HG03097 (cell line): ENCODE results near the gene SCGB1A1.
"Not testable (repeated sequence)": the region's sequence is repeated elsewhere in the genome, so short reads cannot be mapped to it uniquely, and the experiment has no call there.

Source experiments
- ATAC-seq: cut with Tn5 transposase; IDR thresholded peaks from one replicate; pipeline ENCODE4 v1.9.1; 2021; ENCODE audit not compliant: unreplicated experiment, low FRiP score

Gene SCGB1A1

GRCh38 chr11:62418733-62419132 is at the start of gene SCGB1A1:
Gene SCGB1A1, plus strand, starts transcription at chr11:62419033. Its CDS starts 63 bp downstream, at chr11:62419096.
- no peak for ATAC-seq

- ATAC-seq: no peak
Observed at GRCh38 chr11:62370743-62371440, 47.9 kb upstream of the SCGB1A1 start.

GRCh38 chr11:62372871-62373270 is 46.0 kb upstream of the SCGB1A1 start:
- no peak for ATAC-seq

GRCh38 chr11:62373464-62374119 is 45.2 kb upstream of the SCGB1A1 start:
- ATAC-seq: no peak

- no peak for ATAC-seq
Observed at GRCh38 chr11:62374801-62375200, 44.0 kb upstream of the SCGB1A1 start.

GRCh38 chr11:62378459-62379063 is 40.3 kb upstream of the SCGB1A1 start:
- ATAC-seq: not testable (repeated sequence)

GRCh38 chr11:62379586-62379985 is 39.2 kb upstream of the SCGB1A1 start:
- ATAC-seq: not testable (repeated sequence)

GRCh38 chr11:62380821-62381245 is 38.0 kb upstream of the SCGB1A1 start:
- ATAC-seq: not testable (repeated sequence)

GRCh38 chr11:62383822-62384221 is 35.0 kb upstream of the SCGB1A1 start:
- no peak for ATAC-seq

- ATAC-seq: not testable (repeated sequence)
Observed at GRCh38 chr11:62386083-62386482, 32.8 kb upstream of the SCGB1A1 start.

GRCh38 chr11:62387381-62387780 is 31.5 kb upstream of the SCGB1A1 start:
- no peak for ATAC-seq

- ATAC-seq: no peak
Observed at GRCh38 chr11:62388999-62389398, 29.8 kb upstream of the SCGB1A1 start.

GRCh38 chr11:62390237-62390636 is 28.6 kb upstream of the SCGB1A1 start:
- no peak for ATAC-seq

- no peak for ATAC-seq
Observed at GRCh38 chr11:62390722-62391121, 28.1 kb upstream of the SCGB1A1 start.

- no peak for ATAC-seq
Observed at GRCh38 chr11:62391642-62392425, 27.0 kb upstream of the SCGB1A1 start.

GRCh38 chr11:62392506-62392905 is 26.3 kb upstream of the SCGB1A1 start:
- no peak for ATAC-seq

GRCh38 chr11:62393061-62393611 is 25.7 kb upstream of the SCGB1A1 start:
- ATAC-seq: no peak

- no peak for ATAC-seq
Observed at GRCh38 chr11:62393735-62394134, 25.1 kb upstream of the SCGB1A1 start.

- no peak for ATAC-seq
Observed at GRCh38 chr11:62394825-62395538, 23.9 kb upstream of the SCGB1A1 start.
